Stromal cell of bone marrow (primary cell): ENCODE results near the gene ZNF431.
"Not testable (repeated sequence)": the region's sequence is repeated elsewhere in the genome, so short reads cannot be mapped to it uniquely, and the experiment has no call there.

ENCODE experiments used
- DNase-seq: peaks from one replicate; pipeline ENCODE4 v3.0.0-alpha.2; 2012; ENCODE audit warnings: low read depth

ZNF431 gene

DNA sequence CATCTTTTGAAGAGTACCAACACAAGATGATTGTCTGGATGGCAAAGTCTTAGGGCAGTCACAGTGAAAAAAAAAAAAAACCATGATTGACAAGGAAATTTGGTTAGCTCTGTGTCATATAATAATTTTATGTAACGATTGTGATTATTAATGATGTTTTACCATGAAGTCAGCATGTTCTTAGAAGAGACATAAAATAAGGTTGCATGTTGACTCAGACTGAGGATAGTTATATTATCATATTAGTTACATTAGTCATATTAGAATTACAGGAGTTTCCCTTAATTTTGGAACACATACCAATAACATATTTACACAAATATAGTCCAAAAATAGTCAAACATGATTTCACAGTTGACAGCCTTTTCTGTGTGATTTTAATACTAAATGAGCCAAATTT, 5.7 kb downstream of the ZNF431 start:
- DNase-seq: no peak

DNA sequence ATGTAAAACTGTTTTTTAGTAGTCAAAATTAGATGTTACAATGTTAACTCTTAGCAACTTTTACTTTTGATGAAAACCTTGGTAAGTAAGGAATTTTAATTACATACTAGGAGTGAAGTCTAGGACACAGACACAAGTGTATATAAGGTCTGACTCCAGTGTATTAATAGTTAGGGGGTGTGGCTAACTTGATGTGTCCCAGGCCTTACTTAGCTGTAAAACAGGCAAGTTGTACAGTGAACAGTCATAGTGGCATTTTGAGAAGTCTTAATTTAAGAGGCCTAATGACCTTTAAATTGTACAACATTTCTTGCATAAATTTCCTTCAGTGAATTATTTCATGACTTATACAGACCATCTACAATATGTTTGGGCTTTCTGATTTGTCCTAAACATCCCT, 6.8 kb downstream of the ZNF431 start:
- no peak for DNase-seq

DNA sequence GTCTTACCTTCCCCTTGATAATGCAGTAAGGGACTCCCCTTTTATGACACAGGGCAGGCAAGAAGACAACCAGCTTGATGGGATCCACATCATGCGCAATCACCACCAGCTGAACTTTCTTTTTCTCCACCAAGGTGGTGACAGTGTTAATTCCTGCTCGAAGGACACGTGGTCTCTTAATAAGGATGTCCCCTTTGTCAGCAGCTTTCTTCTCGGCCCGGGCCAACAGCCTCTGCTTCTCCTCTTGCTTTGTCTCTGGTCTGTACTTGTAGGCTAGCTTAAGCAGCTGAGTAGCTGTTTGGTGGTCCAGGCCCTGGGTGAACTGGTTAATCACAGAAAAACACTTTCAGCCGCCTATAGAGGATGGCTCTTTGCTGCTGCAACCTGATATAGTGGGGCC, 8.0 kb downstream of the ZNF431 start:
- DNase-seq: no peak

DNA sequence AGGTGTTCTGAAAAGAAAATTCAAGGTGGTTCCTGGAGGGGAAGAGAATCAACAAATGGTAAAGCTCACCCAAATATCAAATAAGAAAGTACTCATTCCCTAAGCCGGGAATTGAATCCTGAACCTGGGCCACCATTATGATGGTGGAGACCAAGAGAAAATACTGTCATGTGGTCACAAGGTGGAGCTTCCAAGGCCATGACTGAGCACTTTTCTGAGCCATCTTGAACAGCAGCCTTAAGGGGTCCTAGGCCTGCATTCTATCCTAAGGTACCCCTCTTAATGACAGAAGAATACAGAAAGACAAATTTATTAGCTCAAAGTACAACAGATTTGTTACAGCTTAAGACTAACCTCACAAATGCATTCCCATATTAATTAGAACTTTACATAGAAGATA, 9.6 kb downstream of the ZNF431 start:
- no peak for DNase-seq

DNA sequence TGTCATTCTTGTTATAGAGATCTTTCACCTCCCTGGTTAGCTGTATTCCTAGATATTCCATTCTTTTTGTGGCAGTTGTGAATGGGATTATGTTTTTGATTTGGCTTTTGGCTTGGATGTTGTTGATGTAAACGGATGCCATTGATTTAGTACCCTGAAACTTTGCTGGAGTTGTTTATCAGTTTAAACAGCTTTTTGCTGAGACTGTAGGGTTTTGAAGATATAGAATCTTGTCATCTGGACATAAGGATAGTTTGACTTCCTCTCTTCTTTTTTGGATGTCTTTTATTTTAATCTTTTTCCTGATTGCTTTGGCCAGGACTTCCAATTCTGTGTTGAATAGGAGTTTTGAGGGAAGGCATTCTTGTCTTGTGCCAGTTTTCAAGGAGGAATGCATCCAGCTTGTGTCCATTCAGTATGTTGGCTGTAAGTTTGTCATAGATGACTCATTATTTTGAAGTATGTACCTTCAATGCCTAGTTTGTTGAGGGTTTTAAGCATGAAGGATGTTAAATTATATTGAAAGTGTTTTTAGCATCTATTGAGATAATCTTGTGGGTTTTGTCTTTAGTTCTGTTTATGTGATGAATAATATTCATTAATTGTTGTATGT, 16.8 kb downstream of the ZNF431 start:
- DNase-seq: no peak

DNA sequence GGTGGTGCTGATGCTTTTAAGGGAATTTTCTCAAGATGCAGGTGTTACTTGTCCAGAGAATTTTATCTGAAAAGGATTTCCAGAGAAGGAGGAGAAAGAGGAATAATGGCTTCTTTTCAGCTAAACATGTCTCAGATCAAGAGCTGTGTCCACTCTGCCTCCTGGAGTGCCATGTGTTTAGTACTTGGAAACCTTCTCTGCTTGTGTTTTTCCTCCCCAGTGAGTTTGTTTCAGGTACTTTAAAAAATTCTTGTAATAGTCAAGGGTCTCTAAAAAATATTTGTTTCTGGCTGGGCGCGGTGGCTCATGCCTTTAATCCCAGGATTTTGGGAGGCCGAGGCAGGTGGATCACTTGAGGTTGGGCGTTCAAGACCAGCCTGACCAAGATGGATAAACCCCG, 22.7 kb downstream of the ZNF431 start:
- DNase-seq: no peak

DNA sequence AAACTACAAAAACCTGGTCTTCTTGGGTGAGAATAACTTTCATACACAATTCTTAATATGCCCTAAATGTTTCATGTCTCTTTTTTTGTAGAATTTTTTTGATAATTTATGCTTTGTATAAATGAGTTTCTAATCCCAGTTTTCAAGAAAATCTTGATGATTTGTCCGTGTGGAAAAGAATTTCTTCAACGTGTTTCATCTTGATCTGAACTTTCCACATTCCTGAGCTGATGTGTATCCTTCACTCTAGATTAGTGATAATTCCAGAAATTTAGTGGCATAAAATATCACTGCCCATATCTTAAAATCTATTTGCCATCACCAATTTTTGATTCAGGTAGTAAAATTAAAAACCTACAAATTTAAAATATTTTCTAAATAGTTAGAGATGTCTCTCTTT, 24.6 kb downstream of the ZNF431 start:
- no peak for DNase-seq

DNA sequence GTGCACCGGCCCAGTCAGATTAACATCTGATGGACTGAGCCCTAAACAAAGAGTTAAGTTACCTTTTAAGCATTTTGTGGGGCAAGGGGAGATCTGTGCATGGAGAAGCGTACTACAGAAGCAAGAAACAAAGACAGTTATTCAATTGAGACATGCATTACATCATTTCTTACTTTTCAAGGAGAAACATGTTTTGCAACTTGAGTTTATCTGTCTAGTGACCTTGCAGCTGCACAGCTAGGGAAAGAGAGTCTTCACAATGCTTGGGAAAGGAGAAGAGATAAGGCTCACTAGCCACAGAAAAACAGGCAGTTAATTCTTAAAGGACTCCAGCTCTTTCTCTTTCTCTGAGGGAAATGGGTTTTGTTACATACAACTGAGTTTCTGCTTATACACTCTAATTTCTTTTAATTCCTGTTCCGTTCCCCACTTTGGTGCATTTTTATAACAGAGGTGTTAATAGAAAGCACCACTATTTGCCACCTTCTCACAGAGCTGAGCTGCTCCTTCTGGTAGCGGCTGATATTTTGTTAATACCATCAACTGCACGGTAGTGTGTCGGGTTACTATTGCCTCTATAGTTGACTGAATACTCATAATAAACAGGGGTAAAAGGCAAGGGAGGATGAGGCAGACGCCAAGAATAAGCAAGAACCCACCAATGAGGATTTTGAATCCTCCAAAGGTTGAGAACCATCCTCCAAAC, 55.9 kb downstream of the ZNF431 start:
- DNase-seq: no peak

DNA sequence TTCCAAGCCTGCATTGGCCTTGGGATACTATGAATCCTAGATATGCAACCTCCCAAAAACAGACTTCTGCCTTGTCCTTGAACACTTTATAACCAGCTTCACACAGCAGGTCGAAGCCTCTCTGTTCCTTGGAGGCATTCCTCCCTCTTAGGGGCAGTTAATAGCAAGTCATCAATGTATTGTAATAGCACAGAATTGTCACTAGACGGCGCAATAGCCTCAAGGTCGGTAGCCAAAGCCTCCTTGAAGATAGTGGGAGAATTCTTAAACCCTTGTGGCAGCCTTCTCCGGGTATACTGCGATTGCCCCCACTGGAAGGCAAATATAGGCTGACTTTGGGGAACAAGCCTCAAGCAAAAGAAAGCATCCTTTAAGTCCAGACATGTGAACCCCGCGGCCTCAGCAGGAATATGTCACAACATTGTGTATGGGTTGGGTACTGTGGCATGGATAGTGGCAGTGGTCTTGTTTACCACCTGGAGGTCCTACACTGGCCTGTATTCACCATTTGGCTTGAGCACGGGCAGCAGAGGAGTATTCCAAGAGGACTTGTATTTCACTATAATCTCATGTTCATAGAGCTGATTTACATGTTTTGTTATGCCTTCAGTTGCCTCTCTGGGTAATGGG, 61.1 kb downstream of the ZNF431 start:
- DNase-seq: no peak

DNA sequence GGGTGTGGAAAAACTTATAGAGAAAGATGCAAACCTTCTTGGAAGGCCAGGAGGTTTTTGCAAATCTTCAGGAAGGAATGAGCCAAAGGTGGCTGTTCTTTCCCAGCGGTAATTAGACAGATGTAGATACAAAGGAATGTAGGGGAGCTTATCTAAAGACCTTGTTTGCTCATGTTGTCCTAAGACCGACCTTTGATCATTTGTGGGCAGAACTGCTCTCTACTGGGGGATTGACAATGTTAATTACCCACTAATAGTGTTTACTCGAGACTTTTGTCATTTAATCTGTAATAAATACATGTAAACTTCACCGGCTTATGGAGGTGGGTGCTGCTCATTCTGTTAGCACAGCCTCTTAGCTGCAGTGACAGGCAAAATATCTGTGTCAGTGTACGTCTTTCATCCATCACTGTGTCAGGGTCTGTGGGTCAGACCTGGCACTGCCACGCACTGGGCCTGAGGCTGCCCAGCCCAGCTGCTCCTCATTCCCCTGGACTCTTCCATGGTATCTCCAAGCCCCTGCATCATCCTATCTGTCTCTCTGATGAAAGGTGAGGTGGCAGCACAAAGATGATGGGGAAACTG, 68.3 kb downstream of the ZNF431 start:
- DNase-seq: no peak

DNA sequence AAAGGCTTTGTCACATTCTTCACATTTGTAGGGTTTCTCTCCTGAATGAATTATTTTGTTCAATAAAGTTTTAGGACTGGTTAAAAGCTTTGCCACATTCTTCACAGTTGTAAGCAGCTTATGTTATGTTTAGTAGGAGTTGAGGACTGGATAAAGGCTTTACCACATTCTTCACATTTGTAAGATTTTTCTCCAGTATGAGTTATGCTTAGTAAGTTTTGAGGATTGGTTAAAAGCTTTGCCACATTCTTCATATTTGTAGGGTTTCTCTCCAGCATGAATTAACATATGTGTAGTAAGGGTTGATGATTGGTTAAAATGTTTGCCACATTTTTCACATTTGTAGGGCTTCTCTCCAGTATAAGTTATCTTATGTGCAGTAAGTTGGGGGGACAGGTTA, 79.9 kb downstream of the ZNF431 start:
- DNase-seq: no peak

DNA sequence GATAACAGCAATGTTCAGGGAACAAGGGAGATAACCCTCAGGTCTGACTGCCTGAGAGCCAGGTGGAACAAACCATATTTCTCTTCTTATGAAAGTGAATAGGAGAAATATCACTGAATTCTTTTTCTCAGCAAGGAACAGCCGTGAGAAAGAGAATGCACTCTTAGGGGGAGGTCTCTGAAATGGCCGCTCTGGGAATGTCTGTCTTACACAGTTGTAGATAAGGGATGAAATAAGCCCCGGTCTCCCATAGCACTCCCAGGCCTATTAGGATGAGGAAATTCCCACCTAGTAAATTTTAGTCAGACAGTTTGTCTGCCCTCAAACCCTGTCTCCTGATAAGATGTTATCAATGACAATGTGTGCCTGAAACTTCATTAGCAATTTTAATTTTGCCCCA, 88.1 kb downstream of the ZNF431 start:
- not testable (repeated sequence) for DNase-seq

DNA sequence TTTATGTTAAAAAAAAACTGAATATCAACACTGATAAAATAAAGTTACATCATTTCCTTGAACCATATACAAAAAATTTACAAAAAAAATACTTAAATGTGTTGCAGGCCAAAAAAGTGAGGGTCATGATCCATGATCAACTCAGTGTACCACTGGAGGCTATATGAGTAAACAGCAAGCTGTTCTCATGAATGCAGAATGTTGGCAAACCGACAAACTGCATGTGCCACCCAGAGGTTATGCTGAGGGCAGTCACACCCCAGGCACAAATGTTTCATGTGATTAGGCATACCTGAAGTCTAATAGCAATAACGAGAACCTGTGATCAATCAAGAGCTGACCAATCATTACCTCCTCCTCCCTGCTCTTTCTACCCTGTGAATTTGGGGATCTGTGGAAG, 91.9 kb downstream of the ZNF431 start:
- no peak for DNase-seq

DNA sequence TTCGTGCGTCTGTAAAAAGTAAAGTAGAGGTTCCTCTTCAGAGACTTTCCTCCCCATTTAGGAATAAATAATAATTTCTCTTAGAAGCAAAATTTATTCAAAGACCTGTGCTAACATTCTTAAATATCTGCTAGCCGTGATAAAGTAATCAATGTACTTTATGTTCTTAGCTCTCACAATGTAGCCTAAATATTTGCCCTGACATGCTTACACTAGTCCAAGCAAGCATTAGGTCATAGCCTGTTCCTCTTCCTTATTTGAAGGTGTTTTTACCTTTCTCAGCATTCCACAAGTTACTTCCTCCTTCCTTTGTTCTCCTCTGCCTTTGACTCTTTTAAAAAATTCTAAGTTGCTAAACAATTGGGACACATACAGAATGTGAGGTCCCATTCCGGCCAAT, 94.9 kb downstream of the ZNF431 start:
- DNase-seq: not testable (repeated sequence)

DNA sequence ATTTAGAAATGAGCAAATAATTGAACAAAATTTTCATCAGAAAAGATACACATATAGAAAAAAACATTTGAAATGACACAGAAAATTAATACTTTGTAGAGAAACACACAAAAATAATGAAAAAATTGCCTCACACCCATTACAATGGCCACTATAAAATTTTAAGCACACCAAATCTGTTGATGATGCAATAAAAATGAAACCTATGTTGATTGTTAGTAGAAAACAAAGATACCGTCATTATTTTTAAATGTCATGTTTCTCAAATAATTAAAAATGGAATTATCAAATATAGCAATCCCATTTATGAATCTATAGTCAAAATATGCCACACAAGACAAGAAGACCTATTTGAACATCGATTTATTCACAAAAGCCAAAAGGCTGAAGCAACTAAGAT, 96.8 kb downstream of the ZNF431 start:
- DNase-seq: no peak
